Fibroblast of skin of scalp (primary cell): ENCODE data around the gene ARL6IP5. TPM values are rescaled to one million over a fixed set of nuclear protein-coding genes. Genes with fewer than 3 reads are reported as not detected.

Experiments used
- DNase-seq: peaks from one replicate; pipeline ENCODE4 v3.0.0-alpha.2; 2013
- polyA plus RNA-seq, 2 experiments: library from polyadenylated mRNA; unstranded; fragments of 120-200 nt; gene quantifications; one replicate each; pipeline ENCODE4 v1.2.1, GENCODE V29; 2013; ENCODE audit not compliant: insufficient read length in 2 of 2

Gene ARL6IP5, protein sequence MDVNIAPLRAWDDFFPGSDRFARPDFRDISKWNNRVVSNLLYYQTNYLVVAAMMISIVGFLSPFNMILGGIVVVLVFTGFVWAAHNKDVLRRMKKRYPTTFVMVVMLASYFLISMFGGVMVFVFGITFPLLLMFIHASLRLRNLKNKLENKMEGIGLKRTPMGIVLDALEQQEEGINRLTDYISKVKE
- 69.1 TPM for polyA plus RNA-seq (2013, experiment 1 of 2; ENCODE audit: insufficient read length)
- polyA plus RNA-seq (2013, experiment 2 of 2; ENCODE audit: insufficient read length) = 73.8 TPM

DNA sequence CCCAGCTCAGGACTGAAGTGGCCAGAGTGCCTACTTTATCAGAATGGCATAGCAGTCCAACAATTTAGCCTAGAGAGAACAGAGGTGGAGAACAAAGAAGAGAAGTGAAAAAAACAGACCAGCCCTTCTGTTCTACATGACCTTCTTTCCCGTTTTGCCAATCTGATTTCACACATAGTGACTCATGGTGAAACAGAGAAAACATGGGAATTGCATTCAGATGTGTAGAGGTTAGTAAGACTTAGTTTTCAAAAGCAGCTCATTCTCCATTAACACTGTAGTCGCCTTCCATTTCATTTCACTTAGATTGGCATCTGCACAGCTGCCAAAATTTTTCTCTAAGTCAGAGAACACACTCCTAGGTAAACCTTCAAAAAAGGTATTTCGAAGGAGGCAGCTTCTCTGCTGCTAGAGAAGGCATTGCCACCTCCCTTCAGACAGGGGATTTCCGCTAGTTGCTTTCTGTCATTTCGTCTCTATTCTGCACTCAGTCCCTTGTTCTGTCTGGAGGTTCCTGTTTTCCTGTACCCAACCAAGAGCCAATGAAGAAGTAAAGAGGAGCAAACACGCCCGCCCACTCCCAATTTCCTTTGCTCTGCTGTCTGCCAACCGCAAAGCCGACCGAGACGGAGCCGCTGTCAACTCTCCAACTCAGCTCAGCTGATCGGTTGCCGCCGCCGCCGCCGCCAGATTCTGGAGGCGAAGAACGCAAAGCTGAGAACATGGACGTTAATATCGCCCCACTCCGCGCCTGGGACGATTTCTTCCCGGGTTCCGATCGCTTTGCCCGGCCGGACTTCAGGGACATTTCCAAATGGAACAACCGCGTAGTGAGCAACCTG is at the start of gene ARL6IP5:
TSS of gene ARL6IP5 (plus strand) at position 612 of the 842 bp plus-strand sequence. CDS start at position 723, 111 bp downstream.
- DNase-seq = peak; percentile 94

DNA sequence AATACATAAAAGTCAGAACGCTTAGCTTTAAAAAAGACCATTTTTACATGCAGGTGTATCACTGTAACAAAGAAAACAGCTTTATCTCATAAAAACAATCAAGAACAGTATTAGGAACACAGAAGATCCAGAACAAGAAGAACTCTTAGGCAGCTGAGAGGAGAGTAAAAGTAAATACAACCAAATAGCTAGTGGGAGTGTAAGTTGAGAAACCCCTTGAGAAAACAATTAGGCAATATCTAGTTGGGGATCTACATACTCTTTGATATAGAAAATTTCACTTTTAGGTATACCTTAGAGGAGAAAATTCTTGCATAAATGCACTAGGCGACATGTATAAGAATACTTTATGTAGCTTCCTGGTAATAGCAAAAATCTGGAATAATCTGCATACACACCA is 40.1 kb upstream of the ARL6IP5 start:
- no peak for DNase-seq

DNA sequence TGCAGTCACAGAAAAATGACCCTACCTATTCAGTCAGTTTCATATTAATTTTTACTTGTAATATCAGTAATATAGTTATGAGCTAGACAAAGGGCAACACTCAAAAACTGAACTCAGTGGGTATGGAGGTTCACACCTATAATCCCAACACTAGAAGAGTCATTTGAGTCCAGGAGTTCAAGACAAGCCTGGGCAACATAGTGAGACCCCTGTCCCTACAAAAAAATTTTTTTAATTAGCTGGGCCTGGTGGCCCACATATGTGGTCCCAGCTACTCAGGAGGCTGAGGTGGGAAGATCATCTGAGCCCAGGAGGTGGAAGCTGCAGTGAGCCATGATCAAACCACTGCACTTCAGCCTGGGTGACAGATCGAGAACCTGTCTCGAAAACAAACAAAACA is 35.7 kb upstream of the ARL6IP5 start:
- DNase-seq = no peak

DNA sequence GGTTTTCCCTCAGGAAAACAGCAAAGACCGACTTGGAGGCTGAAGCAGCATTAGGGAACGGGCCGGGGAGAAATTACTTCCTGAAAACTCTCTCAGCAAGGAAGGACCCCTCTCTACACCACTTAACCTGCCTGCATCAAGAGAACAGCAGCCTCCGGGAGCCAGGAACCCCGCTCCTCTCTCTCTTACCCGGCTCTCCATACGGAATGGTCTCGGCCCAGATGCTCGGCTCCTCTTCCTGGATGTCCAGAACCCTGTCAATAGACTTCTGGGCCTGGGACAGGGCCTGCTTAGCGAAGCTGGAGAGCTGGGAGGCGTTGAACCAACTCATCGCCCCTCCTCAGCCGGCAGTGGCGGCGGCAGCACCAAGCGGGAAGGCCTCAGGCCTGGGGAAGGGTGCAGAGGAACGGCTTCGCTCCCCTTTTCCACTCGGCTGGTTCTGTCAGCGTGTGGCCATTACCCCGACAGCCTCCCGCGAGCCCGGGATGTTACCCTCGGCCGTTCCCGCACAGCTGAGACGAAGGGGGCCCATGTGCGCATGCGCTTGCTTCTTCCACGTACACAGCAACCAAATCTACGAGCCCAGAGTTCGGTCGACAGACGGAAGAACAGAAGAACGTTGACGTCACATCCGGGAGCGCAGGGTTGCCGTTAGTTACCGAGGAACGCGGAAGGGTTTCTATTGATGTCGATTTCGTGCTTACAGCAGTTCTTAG is 32.8 kb upstream of the ARL6IP5 start, which contains the start of gene TMF1:
TSS of gene TMF1 (minus strand) at position 578 of the 716 bp plus-strand sequence. CDS start at position 331, 247 bp downstream.
- DNase-seq = peak; percentile 99

DNA sequence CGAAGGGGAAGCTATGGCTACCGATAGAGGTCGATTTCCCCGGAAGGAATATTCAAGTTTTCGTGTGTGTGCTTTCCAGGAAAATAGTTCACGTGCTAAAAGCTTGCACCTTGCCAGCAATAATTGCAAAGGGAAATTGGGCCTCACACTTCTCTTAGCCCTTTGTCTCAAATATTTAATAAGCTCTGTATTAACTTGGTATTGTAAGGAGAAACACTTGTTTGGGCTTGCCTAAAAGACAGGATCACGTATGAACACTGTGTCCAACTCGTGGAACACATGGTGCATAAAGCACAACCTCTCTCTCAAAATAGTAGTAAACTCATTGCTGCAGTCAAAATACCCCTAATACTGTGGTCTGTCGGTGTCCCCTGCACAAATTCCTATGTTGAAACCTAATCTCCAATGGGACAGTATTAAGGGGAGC is 32.3 kb upstream of the ARL6IP5 start:
- DNase-seq = no peak

DNA sequence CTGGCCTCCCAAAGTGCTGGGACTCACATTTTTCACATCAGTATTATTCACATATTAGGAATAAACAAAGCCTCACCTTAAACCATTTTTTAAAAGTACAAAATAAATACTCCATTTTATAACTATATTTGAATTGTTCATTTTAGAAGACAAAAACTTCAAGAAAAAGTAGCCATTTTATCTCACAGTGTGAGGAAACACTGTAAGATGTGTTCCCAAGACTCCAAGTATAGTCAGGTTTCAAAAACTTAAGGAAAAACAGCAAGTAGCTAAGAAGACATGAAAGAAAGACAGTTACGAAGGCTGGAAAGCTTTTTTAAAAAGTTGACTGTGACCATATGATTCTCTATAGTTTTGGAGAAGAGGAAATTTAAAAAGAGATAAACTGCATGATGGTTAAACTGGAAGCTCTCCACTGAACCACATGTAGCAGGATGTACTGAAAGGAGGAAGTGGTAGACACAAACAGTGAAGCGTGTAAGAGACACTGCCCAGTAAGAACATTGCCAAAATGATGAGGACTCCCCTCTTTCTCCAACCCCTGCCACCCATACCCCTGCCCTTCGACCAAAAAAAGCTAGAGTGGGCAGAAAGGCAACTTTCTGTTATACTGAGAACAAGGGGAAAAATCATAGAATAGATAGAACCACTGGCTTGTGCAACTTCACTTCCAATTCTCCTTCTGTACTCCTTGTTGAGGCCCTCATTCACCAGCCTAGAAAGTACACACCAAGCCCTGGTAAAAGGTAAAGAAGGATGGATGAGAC is 26.4 kb upstream of the ARL6IP5 start:
- no peak for DNase-seq

DNA sequence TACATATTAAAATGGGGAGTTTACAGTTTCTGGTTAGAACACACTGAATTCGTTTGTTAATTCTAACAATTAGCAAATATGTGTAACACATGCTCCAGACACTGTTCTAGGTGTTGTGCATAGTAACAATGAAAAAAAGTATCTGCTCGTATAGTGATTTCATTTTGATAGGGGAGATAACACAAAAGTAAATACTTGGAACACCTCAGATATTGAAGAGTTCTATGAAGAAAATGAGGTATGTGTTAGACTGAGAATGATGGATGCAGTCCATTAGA is 25.9 kb upstream of the ARL6IP5 start:
- DNase-seq = no peak

DNA sequence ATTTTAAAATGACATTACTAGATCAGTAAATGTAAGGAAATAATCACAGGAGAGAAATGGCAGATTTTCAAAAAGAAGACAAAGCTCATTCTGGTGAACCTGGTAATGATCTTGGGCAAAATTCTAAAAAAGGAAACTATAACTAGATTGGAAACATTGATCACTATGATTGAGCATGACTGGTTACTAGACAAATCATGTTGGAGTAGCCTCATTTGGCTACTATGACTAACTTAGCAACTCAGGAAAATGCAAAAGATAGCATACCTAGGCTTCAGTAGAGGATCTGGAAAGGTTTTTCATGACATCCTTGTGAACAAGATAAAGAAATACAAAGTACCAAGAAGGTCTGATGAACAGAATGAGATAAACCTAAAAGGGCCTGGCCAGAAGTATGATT is 25.0 kb upstream of the ARL6IP5 start:
- DNase-seq = no peak

DNA sequence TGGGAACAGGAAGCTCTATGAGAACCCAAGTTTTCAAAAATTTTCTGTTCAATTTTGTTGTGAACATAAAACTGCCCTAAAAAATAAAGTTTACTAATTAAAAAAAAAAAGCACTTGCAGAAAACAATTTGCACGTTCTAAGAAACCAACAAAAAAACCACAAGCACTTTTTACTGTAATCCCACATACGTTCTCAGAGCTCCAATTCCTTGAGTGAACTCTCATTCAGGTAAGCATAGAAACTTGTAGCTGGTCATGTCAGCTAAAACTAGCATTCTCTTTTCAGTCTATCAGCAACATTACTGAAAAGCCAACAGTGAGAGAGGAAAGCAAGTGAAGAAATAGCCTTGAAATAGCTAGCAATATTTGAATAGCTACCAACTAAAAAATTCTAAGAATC is 21.1 kb upstream of the ARL6IP5 start:
- DNase-seq = no peak

DNA sequence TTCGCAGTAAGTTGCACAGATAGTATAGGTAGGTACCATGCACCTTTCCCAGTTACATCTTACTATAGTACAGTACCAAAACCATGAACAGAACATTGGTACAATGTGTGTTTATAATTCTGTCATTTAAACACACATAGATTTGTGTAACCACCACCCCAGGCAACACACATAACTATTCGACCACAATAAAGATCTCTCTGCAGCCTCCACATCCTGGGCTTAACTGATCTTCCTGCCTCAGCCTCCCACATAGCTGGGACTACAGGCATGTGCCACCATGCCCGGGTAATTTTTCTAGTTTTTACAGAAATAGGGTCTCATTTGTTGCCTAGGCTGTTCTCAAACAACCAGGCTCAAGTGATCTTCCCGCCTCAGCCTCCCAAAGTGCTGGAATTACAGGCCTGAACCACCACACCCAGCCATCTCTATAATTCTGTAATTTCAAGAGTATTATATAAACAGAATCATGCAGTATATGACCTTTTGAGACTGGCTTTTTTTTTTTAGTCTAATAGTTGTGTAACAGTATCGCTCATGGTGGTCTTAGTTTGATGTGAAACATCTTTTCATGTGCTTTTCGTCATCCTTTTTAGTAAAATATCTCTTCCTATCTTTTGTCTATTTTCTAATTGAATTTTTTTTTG is 19.3 kb upstream of the ARL6IP5 start:
- DNase-seq = no peak

DNA sequence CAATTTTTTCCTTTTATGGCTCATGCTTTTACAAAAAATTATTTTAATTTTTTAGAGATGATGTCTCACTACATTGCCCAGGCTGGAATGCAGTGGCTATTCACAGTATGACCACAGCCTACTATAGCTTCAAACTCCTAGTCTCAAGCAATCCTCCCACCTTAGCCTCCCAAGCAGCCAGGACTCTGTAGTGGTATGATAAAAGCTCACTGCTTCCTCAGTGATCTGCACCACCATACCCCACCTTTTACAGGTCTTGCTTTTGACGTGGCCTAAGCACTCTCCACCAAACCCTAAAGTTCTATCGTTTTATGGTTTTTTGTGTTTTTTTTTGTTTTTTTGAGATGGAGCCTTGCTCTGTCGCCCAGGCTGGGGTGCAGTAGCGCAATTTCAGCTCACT is 18.6 kb upstream of the ARL6IP5 start:
- no peak for DNase-seq

DNA sequence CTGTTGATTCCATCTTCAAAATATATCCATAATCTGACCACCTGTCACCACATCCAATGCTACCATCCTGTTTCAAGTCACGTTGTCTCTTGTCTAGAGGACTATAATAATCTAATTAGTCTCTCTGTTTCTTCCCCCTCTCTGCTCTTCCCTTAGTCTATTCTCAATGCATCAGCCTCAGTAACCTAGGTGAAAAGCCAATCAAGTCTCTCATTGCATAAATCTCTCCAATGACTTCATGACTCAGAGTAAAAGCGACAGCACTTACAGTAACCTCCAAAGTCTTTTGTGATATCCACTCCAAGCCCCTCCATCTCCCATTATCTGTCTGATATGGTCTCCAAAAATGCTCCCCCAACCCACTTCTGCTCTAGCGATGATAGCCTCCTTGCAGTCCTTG is 11.8 kb upstream of the ARL6IP5 start:
- DNase-seq = no peak

DNA sequence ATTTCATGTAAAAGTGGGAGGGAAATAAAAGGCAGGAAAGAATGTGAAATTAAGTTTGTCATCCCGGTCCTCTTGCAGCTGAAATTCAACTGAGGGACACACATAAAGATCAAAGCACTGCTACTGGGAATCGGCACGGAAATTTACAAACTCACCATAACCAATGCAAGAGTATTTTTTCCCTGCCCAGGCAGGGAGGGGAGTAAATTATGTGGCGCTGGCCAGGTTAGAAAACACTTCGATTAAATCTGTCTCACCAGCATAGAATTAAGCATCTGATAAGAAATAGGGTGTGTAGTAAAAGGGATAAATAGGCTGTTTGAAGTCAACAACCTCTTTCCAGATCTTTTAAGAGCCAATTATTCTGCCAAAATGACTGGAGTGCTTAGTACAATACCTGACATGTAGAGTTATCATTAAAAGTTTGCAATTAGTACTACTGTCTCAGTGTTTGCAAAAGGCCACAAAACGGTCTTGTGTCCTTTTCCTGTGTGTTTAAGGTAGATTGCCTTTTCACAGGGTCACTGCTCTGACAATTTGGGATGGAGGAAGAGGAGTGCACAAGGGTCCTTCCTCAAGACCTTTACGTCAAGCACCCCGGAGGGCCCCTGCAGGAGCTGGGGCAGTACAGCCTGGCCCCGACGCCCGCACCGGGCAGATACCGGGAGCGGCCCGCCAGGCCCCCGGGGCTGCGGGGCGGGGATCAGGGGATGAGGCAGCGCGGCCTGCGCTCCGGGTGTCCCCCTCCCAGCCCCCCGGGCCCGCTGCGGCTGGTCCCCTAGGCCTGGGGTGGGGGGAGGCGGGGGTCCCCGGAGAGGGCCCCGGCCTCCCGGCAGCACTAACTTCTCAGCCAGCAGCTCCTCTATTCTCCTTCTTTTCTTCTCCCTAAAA is 5.2 kb upstream of the ARL6IP5 start:
- no peak for DNase-seq

DNA sequence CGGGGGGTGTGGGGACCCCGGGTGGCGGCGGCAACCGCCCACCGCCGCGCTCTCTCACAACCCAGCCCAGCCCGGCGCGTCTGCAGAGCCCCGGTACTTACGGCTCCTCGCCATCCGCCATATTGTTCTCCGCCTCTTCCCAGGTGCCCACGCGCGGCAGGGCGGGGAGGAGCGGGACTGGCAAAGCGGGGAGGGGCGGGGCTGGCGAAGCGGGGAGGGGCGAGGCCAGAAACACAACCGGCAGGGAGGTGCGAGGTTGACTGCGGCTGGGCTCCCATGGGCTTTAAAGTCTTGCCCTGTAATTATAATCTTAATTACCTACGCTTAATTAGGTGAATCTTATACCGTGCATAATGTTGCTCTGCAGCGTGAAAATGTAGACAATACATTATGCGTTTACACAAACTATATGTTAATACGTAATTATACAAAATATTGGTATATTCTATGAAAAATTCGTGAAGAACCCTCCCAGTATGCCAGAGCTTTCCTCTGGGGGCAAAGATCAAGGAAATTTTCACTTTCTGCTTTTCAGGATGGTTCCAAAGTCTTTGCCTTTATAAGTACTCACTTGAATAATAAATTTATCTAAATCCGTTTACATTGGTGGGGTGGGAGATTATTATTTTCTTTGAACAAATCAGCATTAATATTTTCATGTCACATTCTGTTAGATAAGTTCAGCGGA is 4.4 kb upstream of the ARL6IP5 start, which contains the start of gene UBA3:
TSS of gene UBA3 (minus strand) at position 133 of the 688 bp plus-strand sequence. CDS start at position 121, 12 bp downstream.
- DNase-seq = peak; percentile 87

DNA sequence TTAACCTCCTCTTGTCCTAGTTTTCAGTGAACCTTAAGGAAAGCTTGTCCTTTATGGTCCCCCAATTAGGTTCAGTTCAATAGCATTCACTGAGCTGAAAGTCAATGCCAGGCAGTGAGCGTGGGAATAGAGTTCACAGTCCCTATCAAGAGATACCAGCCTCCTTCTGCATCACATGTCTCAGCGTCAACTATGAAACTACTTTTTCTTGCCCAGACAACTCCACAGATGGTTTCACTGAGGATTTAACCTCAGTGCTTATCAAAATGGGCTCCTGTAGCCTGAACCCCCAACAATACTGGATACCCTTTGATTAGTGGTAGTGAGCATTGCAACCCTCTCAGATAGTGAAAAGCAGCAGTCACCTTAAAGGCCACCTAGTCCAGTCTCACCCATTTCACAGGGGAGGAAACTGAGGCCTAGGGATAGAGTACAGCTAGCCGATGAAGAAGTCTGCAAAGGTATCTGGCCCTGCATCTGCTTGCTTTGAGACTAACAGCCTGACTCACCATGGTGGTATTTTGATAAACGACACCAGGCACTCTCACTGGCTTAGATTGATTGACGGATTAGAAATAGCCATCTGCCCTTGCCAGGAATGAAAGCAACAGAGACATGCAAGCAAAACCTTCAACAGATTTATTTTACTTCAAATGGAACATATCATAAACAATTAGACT is 3.0 kb upstream of the ARL6IP5 start:
- no peak for DNase-seq

DNA sequence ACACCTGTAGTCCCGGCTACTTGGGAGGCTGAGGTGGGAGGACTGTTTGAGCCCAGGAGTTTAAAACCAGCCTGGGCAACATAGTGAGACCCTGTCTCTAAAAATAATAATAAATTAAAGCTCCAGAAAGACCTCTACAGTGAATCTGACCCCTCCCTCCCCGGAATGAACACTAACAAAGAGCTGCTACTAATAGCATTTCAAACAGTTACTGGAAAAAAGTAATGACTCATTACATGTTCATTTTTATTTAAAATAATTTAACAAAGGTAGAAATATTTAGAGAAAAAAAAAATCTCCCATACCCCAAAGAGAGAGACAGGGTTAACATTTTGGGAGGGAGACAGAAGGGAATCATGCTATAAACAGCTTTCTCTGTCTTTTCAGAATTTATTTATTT is 2.4 kb upstream of the ARL6IP5 start:
- DNase-seq = no peak

DNA sequence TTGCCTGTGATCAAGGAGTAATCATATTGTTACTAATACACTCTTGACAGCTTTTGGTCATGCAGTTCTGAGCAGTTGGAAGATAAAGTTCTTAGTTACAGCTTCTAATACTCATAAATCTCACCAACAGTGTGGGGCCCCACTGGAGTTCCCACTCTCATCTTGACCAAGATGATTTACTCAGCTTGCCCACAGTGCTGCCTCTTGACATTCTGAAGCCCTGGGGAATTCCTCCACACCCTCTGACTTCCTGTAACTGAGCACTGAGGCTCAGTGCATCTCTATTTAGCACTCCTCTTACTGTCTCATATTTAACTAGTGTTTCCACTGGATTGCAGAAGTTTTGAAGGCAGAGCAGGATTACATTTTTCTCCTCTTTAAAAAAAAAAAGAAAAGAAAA is 1.9 kb upstream of the ARL6IP5 start:
- DNase-seq = peak; percentile 86

DNA sequence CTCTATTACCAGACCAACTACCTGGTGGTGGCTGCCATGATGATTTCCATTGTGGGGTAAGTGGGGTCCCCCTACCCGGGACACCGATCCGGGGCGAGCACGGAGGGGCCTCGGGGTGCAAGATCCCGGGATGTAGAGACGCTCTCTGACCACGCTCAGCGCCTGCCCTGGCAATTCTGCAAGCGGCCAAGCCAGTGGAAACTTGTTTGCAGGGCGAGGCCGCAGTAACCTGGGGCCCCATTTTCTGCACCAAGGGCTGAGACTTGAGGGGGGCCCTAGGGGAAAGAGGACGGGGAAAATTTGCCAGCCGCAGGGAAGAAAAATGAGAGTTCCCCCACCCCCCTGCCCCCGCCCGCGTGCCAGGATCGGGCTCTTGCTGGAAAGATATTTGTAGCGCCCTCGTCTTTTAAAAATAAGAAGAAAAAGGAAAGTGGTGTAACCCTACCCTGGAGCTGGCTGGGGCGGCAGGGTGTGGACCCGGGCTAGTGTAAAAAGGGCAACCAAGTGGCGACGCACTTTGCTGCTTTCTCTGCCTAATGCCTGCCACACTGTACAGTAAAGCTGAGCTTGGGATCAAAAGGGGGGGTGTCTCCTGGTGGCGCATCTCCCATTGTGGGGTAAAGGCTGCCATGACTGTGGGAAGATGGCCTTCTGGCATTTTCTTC is 563 bp downstream of the ARL6IP5 start:
- peak; percentile 36 for DNase-seq
